NCI-H1436 (cell line): ENCODE data around the gene CCDC121.

Experiments used
- DNase-seq: peaks from one replicate; lab custom pipeline; 2025; lab: John Stamatoyannopoulos, UW

Gene CCDC121

DNA sequence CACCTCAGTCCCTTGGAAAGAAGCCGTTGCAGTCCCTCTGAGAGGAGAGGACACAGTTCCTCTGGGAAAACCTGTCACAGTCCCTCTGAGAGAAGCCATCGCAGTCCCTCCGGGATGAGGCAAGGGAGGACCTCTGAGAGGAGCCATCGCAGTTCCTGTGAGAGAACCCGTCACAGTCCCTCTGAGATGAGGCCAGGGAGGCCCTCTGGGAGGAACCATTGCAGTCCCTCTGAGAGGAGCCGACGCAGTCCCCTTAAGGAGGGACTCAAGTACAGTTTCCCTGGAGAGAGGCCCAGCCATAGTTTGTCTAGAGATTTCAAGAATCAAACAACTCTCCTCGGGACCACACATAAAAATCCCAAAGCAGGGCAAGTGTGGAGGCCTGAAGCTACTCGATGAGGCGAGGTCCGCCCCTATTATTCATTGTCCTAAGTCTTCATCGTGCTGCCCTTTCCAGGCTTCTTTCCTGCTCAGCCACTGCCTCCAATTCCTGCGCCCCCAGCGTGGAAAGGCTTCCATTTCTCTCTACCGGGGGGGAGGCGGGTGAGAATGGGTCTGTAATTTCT lies 46.6 kb downstream of the CCDC121 start:
- DNase-seq = no peak

DNA sequence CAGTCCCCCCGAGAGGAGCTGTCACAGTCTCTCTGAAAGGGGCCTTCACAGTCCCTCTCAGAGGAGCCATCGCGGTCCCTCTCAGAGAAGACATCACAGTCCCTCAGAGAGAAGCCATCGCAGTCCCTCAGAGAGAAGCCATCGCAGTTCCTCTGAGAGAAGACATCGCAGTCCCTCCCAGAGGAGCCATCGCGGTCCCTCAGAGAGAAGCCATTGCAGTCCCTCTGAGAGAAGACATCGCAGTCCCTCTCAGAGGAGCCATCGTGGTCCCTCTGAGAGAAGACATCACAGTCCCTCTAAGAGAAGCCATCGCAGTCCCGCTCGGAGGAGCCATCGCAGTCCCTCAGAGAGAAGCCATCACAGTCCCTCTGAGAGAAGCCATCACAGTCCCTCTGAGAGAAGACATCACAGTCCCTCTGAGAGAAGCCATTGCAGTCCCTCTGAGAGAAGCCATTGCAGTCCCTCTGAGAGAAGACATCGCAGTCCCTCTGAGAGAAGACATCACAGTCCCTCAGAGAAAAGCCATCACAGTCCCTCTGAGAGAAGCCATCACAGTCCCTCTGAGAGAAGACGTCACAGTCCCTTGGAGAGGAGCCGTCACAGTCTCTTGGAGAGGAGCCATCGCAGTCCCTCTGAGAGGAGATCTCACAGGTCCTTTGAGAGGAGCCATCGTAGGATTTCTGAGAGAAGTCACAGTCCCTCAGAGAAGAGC lies 47.2 kb downstream of the CCDC121 start:
- DNase-seq = no peak
